Trophoblast cell (in vitro differentiated cells and primary cell): ENCODE measurements around the gene ANXA11.

Experiments used
- DNase-seq, 2 donors: peaks; one replicate each; pipeline ENCODE4 v3.0.0-alpha.2; 2016
- H2AFZ ChIP-seq: 2 replicates; pipeline ENCODE4 v1.6.1; 2013; ENCODE audit warnings: low read length, moderate library complexity, mild to moderate bottlenecking; ENCODE audit not compliant: insufficient read depth, poor library complexity
- H2AK5ac ChIP-seq: 2 replicates; pipeline ENCODE4 v1.6.1; 2013; ENCODE audit warnings: mild to moderate bottlenecking, low read length
- H2BK120ac ChIP-seq: 2 replicates; pipeline ENCODE4 v1.6.1; 2013; ENCODE audit warnings: low read length, mild to moderate bottlenecking, moderate library complexity; ENCODE audit not compliant: insufficient read depth, poor library complexity
- H2BK12ac ChIP-seq: 2 replicates; pipeline ENCODE4 v1.6.1; 2013; ENCODE audit warnings: mild to moderate bottlenecking, low read length, moderate library complexity
- H2BK5ac ChIP-seq: 2 replicates; pipeline ENCODE4 v1.6.1; 2013; ENCODE audit warnings: low read length, low read depth, moderate library complexity, mild to moderate bottlenecking; ENCODE audit not compliant: poor library complexity
- H3K14ac ChIP-seq: 2 replicates; pipeline ENCODE4 v1.6.1; 2013; ENCODE audit warnings: mild to moderate bottlenecking, low read length
- H3K18ac ChIP-seq: 2 replicates; pipeline ENCODE4 v1.6.1; 2013; ENCODE audit warnings: mild to moderate bottlenecking, low read length
- H3K23ac ChIP-seq: 2 replicates; pipeline ENCODE4 v1.6.1; 2013; ENCODE audit warnings: low read length
- H3K27ac ChIP-seq: 2 replicates; pipeline ENCODE4 v1.5.1; 2013; ENCODE audit warnings: low read depth, mild to moderate bottlenecking, inconsistent platforms, low read length, moderate library complexity
- H3K27me3 ChIP-seq: 2 replicates; pipeline ENCODE4 v1.6.1; 2013; ENCODE audit warnings: inconsistent platforms, mild to moderate bottlenecking, low read length, moderate library complexity; ENCODE audit not compliant: insufficient read depth
- H3K36me3 ChIP-seq, 2 experiments: 1 replicate in 1 of 2; 2 replicates in 1 of 2; pipeline ENCODE4 v1.6.1; 2013; ENCODE audit warnings: low read length in 2 of 2, mild to moderate bottlenecking in 2 of 2, moderate library complexity in 1 of 2; ENCODE audit not compliant: insufficient read depth in 2 of 2, control insufficient read depth in 1 of 2
- H3K4ac ChIP-seq: 2 replicates; pipeline ENCODE4 v1.6.1; 2013; ENCODE audit warnings: low read depth, mild to moderate bottlenecking, low read length, moderate library complexity
- H3K4me1 ChIP-seq, 2 experiments: 1 replicate in 1 of 2; 2 replicates in 1 of 2; pipeline ENCODE4 v1.6.1; 2013; ENCODE audit warnings: low read length in 2 of 2, mild to moderate bottlenecking in 2 of 2, moderate library complexity in 1 of 2; ENCODE audit not compliant: insufficient read depth in 2 of 2, control insufficient read depth in 1 of 2
- H3K4me2 ChIP-seq: 2 replicates; pipeline ENCODE4 v1.6.1; 2013; ENCODE audit warnings: inconsistent platforms, mild to moderate bottlenecking, low read length, moderate library complexity
- H3K4me3 ChIP-seq: 2 replicates; pipeline ENCODE4 v1.5.1; 2013; ENCODE audit warnings: mild to moderate bottlenecking, low read depth, low read length, inconsistent platforms
- H3K79me1 ChIP-seq: one replicate; pipeline ENCODE4 v1.6.1; 2013; ENCODE audit warnings: low read length
- H3K79me2 ChIP-seq: 2 replicates; pipeline ENCODE4 v1.6.1; 2013; ENCODE audit warnings: low read length, mild to moderate bottlenecking; ENCODE audit not compliant: control insufficient read depth, insufficient read depth, poor library complexity
- H3K9ac ChIP-seq: 2 replicates; pipeline ENCODE4 v1.6.1; 2013; ENCODE audit warnings: mild to moderate bottlenecking, low read length
- H3K9me3 ChIP-seq: 2 replicates; pipeline ENCODE4 v1.6.1; 2013; ENCODE audit warnings: low read depth, mild to moderate bottlenecking, control low read depth, inconsistent platforms, low read length; ENCODE audit not compliant: insufficient read depth
- H4K12ac ChIP-seq: 2 replicates; pipeline ENCODE4 v1.6.1; 2013; ENCODE audit warnings: low read depth, mild to moderate bottlenecking, low read length, moderate library complexity
- H4K8ac ChIP-seq: 2 replicates; pipeline ENCODE4 v1.6.1; 2013; ENCODE audit warnings: low read depth, mild to moderate bottlenecking, low read length, moderate library complexity
- H4K91ac ChIP-seq: one replicate; pipeline ENCODE4 v1.6.1; 2013; ENCODE audit warnings: low read depth, mild to moderate bottlenecking, low read length, moderate library complexity
- WGBS: extraction: QIAGEN DNeasy Blood & Tissue Kit; methylation state at CpG from one replicate; pipeline ENCODE4 v1.1.7; 2013; ENCODE audit warnings: missing lambda C conversion rate; ENCODE audit not compliant: insufficient read length, insufficient coverage; ENCODE audit errors: extremely low coverage; 5-methylcytosine and 5-hydroxymethylcytosine counted together

The ANXA11 gene

GRCh38 chr10:80210259-80210658 lies 4.9 kb upstream of the ANXA11 start:
- DNase-seq: no peak
- Histone ChIP-seq H3K79me2 (no peaks in the 10 kb centered on the region), H3K27ac (no peak overlapping the region), H3K18ac (no peak overlapping the region), H3K36me3 (no peaks in the 10 kb centered on the region), H3K23ac (no peak overlapping the region), H2BK120ac (no peak overlapping the region), H4K91ac (no peak overlapping the region), H2AK5ac (no peak overlapping the region), H3K9ac (no peak overlapping the region), H3K4me2 (no peak overlapping the region), H3K4me1 (peaks cover 8 to 9% of the 10 kb centered on the region in 2 experiments), H2BK5ac (no peak overlapping the region), H3K79me1 (peaks cover 17% of the 10 kb centered on the region), H3K4ac (no peak overlapping the region), H2AFZ (no peak overlapping the region), H3K14ac (no peak overlapping the region), H4K8ac (no peak overlapping the region), H4K12ac (no peak overlapping the region), H3K4me3 (no peak overlapping the region), H3K27me3 (no peaks in the 10 kb centered on the region), H3K9me3 (no peaks in the 10 kb centered on the region), H2BK12ac (no peak overlapping the region)
- WGBS: no CpG with 5 or more reads among the region's 4 CpGs

GRCh38 chr10:80207768-80208370 lies 2.5 kb upstream of the ANXA11 start:
- Histone ChIP-seq H3K4ac (no peak overlapping the region), H3K36me3 (no peaks in the 10 kb centered on the region), H3K23ac (no peak overlapping the region), H3K9me3 (no peaks in the 10 kb centered on the region), H3K14ac (peak overlapping the region; percentile 19), H3K4me2 (peak overlapping the region; percentile 77), H2BK120ac (peak overlapping the region; percentile 33), H2BK5ac (peak overlapping the region; percentile 95), H3K18ac (peak overlapping the region; percentile 31), H2BK12ac (peak overlapping the region; percentile 61), H3K79me1 (peaks cover 25% of the 10 kb centered on the region), H3K27ac (peak overlapping the region; percentile 93), H4K91ac (peak overlapping the region; percentile 67), H3K4me1 (peaks cover 17 to 21% of the 10 kb centered on the region in 2 experiments), H4K12ac (no peak overlapping the region), H3K79me2 (peaks cover 17% of the 10 kb centered on the region), H3K4me3 (no peak overlapping the region), H3K27me3 (no peaks in the 10 kb centered on the region), H3K9ac (peak overlapping the region; percentile 35), H2AK5ac (no peak overlapping the region), H2AFZ (peak overlapping the region; percentile 37), H4K8ac (peak overlapping the region; percentile 64)
- DNase-seq: no peak
- whole genome bisulfite sequencing: no CpG with 5 or more reads among the region's 15 CpGs

GRCh38 chr10:80206277-80206655 lies 929 bp upstream of the ANXA11 start:
- Histone ChIP-seq H3K27me3 (no peaks in the 10 kb centered on the region), H2BK120ac (no peak overlapping the region), H2AK5ac (no peak overlapping the region), H3K18ac (no peak overlapping the region), H2BK12ac (peak overlapping the region; percentile 19), H3K4ac (no peak overlapping the region), H2AFZ (peak overlapping the region; percentile 15), H3K36me3 (no peaks in the 10 kb centered on the region), H3K9ac (no peak overlapping the region), H4K8ac (no peak overlapping the region), H3K27ac (peak overlapping the region; percentile 93), H3K14ac (no peak overlapping the region), H2BK5ac (no peak overlapping the region), H3K4me1 (peaks cover 17 to 28% of the 10 kb centered on the region in 2 experiments), H3K9me3 (no peaks in the 10 kb centered on the region), H4K12ac (no peak overlapping the region), H4K91ac (peak overlapping the region; percentile 67), H3K4me3 (no peak overlapping the region), H3K23ac (no peak overlapping the region), H3K79me1 (peaks cover 25% of the 10 kb centered on the region), H3K79me2 (peaks cover 25% of the 10 kb centered on the region), H3K4me2 (no peak overlapping the region)
- DNase-seq: no peak
- no CpG with 5 or more reads among the region's 3 CpGs for WGBS

- Histone ChIP-seq H3K4me3 (peak overlapping the region; percentile 85), H3K14ac (peak overlapping the region; percentile 98), H3K4me2 (peak overlapping the region; percentile 85), H3K36me3 (peaks cover 2 to 5% of the 10 kb centered on the region in 2 experiments), H2AK5ac (peak overlapping the region; percentile 58), H3K9me3 (peaks cover 3% of the 10 kb centered on the region), H3K23ac (no peak overlapping the region), H2AFZ (peak overlapping the region; percentile 89), H3K18ac (peak overlapping the region; percentile 99), H2BK12ac (no peak overlapping the region), H3K79me1 (peaks cover 25% of the 10 kb centered on the region), H2BK5ac (peak overlapping the region; percentile 87), H4K8ac (peak overlapping the region; percentile 93), H4K91ac (peak overlapping the region; percentile 93), H3K9ac (peak overlapping the region; percentile 91), H3K79me2 (peaks cover 33% of the 10 kb centered on the region), H3K4ac (peak overlapping the region; percentile 97), H2BK120ac (peak overlapping the region; percentile 84), H3K4me1 (peaks cover 17 to 35% of the 10 kb centered on the region in 2 experiments), H3K27me3 (no peaks in the 10 kb centered on the region), H4K12ac (peak overlapping the region; percentile 83), H3K27ac (peak overlapping the region; percentile 84)
- peak in 1 of 2 donors; percentile 37 for DNase-seq
- no CpG with 5 or more reads among the region's 66 CpGs for WGBS
Observed at GRCh38 chr10:80204677-80205476, 460 bp downstream of the ANXA11 start.
